HG03064 (cell line): ENCODE data around the gene VCY1B.
"Not testable (repeated sequence)": the region's sequence is repeated elsewhere in the genome, so short reads cannot be mapped to it uniquely, and the experiment has no call there.

Source experiments
- ATAC-seq: cut with Tn5 transposase; IDR thresholded peaks from one replicate; pipeline ENCODE4 v1.9.1; 2021; ENCODE audit warnings: low read depth; ENCODE audit not compliant: unreplicated experiment

Gene VCY1B

GRCh38 chrY:14055927-14056326 is at the start of gene VCY1B:
Gene VCY1B (plus strand): TSS chrY:14056227. CDS start chrY:14056290, 63 bp downstream.
- not testable (repeated sequence) for ATAC-seq

GRCh38 chrY:14011916-14012315 is 44.1 kb upstream of the VCY1B start:
- not testable (repeated sequence) for ATAC-seq

- ATAC-seq: not testable (repeated sequence)
Measured at GRCh38 chrY:14030395-14030794, 25.6 kb upstream of the VCY1B start.

- ATAC-seq: no peak
Measured at GRCh38 chrY:14085877-14086276, 29.9 kb downstream of the VCY1B start.
